ENCODE results near the gene TMEM63B. TPM values are rescaled to one million over a fixed set of nuclear protein-coding genes. Genes with fewer than 3 reads are reported as not detected.

Gene TMEM63B
- total RNA-seq, 2 donors from 2014 or later = 50.9 to 113 TPM

DNA sequence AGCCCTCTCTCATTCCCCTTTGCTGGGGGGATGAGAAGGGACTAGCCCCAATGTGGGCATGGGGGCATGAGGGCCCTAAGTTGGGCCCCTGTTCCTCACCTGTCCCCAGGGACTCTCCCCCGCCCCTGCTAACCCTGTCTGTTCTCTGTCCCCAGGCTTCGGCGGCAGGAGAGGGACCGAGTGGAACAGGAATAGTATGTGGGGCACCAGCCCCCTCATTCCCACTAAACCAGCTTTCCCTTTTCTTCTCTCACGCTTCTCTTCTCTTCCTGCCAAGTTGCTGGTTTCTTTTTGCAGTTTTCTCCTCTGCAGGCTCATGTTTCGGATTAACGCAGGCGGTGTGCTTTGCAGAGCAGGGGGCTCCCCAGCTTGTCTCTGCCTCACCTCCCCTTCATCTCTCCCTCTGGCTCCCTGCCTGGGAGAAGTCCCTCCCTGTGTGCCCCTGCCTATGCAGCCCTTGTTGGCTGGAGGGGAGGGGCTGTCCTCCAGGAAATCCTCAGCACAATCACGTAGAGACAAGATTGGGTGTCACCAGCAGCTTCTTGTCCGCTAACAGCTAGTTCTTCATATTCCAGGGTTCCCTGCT lies 7.9 kb downstream of the TMEM63B start:
- DNase-seq (ENCODE audit: low spot score) = no peak
- TF ChIP-seq, protein P1, sequence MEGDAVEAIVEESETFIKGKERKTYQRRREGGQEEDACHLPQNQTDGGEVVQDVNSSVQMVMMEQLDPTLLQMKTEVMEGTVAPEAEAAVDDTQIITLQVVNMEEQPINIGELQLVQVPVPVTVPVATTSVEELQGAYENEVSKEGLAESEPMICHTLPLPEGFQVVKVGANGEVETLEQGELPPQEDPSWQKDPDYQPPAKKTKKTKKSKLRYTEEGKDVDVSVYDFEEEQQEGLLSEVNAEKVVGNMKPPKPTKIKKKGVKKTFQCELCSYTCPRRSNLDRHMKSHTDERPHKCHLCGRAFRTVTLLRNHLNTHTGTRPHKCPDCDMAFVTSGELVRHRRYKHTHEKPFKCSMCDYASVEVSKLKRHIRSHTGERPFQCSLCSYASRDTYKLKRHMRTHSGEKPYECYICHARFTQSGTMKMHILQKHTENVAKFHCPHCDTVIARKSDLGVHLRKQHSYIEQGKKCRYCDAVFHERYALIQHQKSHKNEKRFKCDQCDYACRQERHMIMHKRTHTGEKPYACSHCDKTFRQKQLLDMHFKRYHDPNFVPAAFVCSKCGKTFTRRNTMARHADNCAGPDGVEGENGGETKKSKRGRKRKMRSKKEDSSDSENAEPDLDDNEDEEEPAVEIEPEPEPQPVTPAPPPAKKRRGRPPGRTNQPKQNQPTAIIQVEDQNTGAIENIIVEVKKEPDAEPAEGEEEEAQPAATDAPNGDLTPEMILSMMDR (IDR thresholded peaks at IDR 0.05) = no peak
- TF ChIP-seq POLR2AphosphoS5 (IDR thresholded peaks at IDR 0.05) (no peak), POLR2A (IDR thresholded peaks at IDR 0.05) (no peak)
- no peaks in the 10 kb centered on the region for H3K9me3 ChIP-seq
- H3K4me1 ChIP-seq (replicated peaks) = peaks cover 15% of the 10 kb centered on the region
- no peak overlapping the region for H3K27ac ChIP-seq
- H3K4me3 ChIP-seq = no peak overlapping the region
- intact Hi-C loops (cut with DNase I) = no loop called here
- H3K36me3 ChIP-seq = peaks cover 0 to 4% of the 10 kb centered on the region in 2 donors
- H3K27me3 ChIP-seq (replicated peaks; ENCODE audit: insufficient read depth) = no peaks in the 10 kb centered on the region
- WGBS = 63% methylated on average over 10 of the region's 10 CpGs

DNA sequence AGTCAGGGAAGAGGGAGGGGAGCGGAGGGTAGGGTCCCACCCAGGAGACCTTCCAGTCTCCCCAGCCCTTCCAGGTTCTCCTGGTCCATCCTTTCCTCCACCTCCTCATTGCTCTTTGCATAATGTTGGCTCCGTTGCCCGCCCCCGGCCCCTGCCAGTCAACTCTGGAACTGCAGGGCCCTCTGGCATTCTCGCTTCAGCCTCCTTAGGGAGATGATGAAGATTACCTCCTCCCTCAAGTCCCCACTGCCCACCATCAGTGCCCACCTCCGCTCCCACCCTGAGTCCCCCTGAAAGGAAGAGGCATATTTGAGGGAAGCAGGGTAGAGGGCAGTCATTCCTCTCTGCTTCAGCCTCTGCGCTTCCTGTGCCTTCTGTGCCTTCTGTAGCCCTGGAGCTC lies 8.5 kb downstream of the TMEM63B start:
- peaks cover 4 to 5% of the 10 kb centered on the region in 2 donors for H3K36me3 ChIP-seq

DNA sequence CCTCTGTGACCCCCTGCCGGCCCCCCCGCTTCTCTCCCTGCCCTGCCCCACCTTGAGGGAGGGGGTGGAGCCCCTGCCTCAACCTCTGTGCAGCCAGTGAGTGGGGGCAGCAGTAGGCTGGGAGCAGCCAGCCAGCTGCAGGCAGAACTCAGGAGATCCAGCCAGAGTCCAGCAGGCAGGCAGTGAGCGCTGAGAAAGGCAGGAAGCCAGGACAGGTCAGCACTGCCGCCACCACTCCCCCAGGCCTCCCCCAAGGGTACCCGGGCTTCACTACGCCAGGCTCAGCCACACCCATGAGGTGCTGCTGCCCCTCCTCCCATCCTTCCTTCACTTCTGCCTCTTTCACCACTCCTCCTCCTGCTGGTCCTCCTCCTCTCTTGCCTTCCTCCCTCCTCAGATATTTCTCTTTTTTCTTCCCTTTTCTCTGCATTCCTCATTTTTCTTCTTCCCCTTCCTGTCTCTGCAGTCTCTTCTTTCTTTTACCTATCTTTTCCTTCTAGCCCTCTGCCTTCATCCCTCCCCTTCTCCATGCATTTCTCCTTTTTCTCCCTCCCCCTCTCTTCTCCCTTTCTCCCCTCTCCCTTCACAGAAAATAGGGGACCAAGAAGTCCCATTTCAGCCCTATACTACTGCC lies 11.5 kb downstream of the TMEM63B start:
- Histone ChIP-seq H3K36me3 (peaks cover 4 to 10% of the 10 kb centered on the region in 2 donors), H3K27ac (no peak overlapping the region), H3K4me3 (no peak overlapping the region), H3K9me3 (no peaks in the 10 kb centered on the region), H3K27me3 (replicated peaks; ENCODE audit: insufficient read depth) (no peaks in the 10 kb centered on the region), H3K4me1 (replicated peaks) (peaks cover under 1% of the 10 kb centered on the region)
- no peak for DNase-seq (ENCODE audit: low spot score)
- TF ChIP-seq, protein P1 (IDR thresholded peaks at IDR 0.05) = no peak
- TF ChIP-seq POLR2A (IDR thresholded peaks at IDR 0.05) (no peak), POLR2AphosphoS5 (IDR thresholded peaks at IDR 0.05) (no peak)
- 80% methylated on average over 6 of the region's 6 CpGs for WGBS
- intact Hi-C loops (cut with DNase I) = no loop called here

More for the DNA sequence above, 8.5 kb downstream of the TMEM63B start:
- WGBS = 88% methylated on average over 7 of the region's 7 CpGs
- intact Hi-C loops (cut with DNase I) = no loop called here
- no peak overlapping the region for H3K27ac ChIP-seq
- TF ChIP-seq, protein P1 (IDR thresholded peaks at IDR 0.05) = no peak
- TF ChIP-seq POLR2A (IDR thresholded peaks at IDR 0.05) (no peak), POLR2AphosphoS5 (IDR thresholded peaks at IDR 0.05) (no peak)
- H3K27me3 ChIP-seq (replicated peaks; ENCODE audit: insufficient read depth) = no peaks in the 10 kb centered on the region
- peaks cover 15% of the 10 kb centered on the region for H3K4me1 ChIP-seq (replicated peaks)
- no peaks in the 10 kb centered on the region for H3K9me3 ChIP-seq
- H3K4me3 ChIP-seq = no peak overlapping the region
- no peak for DNase-seq (ENCODE audit: low spot score)

DNA sequence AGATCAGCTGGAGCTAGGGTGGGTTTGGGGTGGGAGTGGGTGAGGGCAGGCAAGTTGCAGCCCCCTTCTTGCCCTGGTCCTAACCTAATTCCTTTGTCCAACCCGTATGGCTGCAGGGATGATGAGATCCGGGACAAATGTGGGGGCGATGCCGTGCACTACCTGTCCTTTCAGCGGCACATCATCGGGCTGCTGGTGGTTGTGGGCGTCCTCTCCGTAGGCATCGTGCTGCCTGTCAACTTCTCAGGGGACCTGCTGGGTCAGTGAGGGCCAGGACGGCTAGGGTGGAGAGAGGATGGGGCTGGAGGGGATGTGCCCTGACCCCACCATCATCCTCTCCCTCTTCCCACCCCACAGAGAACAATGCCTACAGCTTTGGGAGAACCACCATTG lies 12.0 kb downstream of the TMEM63B start:
- TF ChIP-seq, protein P1 (IDR thresholded peaks at IDR 0.05) = no peak
- TF ChIP-seq POLR2AphosphoS5 (IDR thresholded peaks at IDR 0.05) = no peak
- no peak for TF ChIP-seq POLR2A (IDR thresholded peaks at IDR 0.05)
- Histone ChIP-seq H3K9me3 (no peaks in the 10 kb centered on the region), H3K27me3 (replicated peaks; ENCODE audit: insufficient read depth) (no peaks in the 10 kb centered on the region), H3K4me1 (replicated peaks) (no peaks in the 10 kb centered on the region), H3K36me3 (peaks cover 4 to 10% of the 10 kb centered on the region in 2 donors), H3K4me3 (no peak overlapping the region), H3K27ac (no peak overlapping the region)
- no peak for DNase-seq (ENCODE audit: low spot score)
- WGBS = 97% methylated on average over 5 of the region's 10 CpGs
- intact Hi-C loops (cut with DNase I) = no loop called here

DNA sequence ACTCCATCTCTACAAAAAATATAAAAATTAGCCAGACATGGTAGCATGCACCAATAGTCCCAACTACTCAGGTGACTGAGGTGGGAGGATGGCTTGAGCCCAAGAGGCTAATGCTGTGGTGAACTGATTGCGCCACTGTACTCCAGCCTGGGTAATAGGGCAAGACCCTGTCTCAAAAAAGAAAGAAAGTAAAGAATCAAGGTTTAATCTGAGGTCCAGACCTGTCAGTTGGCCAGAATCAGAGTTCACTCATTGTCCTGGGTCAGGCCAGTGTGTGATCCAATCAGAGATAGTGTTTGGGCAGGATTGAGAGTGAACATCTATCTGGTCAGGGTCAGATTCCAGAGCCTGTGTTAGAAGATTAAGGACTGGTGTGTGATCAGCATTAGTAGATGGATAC lies 15.5 kb downstream of the TMEM63B start:
- Histone ChIP-seq H3K9me3 (no peaks in the 10 kb centered on the region), H3K27ac (no peak overlapping the region), H3K27me3 (replicated peaks; ENCODE audit: insufficient read depth) (no peaks in the 10 kb centered on the region), H3K36me3 (peaks cover 4 to 10% of the 10 kb centered on the region in 2 donors), H3K4me3 (no peak overlapping the region), H3K4me1 (replicated peaks) (no peaks in the 10 kb centered on the region)
- WGBS = 100% methylated on average over 1 of the region's 1 CpG
- TF ChIP-seq, protein P1 (IDR thresholded peaks at IDR 0.05) = no peak
- TF ChIP-seq POLR2AphosphoS5 (IDR thresholded peaks at IDR 0.05) = no peak
- TF ChIP-seq POLR2A (IDR thresholded peaks at IDR 0.05) = no peak
- no peak for DNase-seq (ENCODE audit: low spot score)
- intact Hi-C loops (cut with DNase I) = no loop called here

Data from prostate gland (tissue), 2 donors.